GM12878 (cell line): ENCODE measurements around the gene SSBP2. TPM values are rescaled to one million over a fixed set of nuclear protein-coding genes. Genes with fewer than 3 reads are reported as not detected.

Source experiments
- ATAC-seq: fragments of 200-7000 bp; cut with Tn5 transposase; 3 replicates; pipeline ENCODE4 v1.9.1; 2020; ENCODE audit warnings: mild to moderate bottlenecking, moderate library complexity
- BruUV-seq: library from RNA; stranded (reverse); fragments of 400-500 nt; replicated peaks from 2 replicates; lab custom pipeline; 2021; lab: Mats Ljungman, UMichigan
- CTCF ChIA-PET: fragments of 300-600 bp; sonication (Branson Sonifier 250); formaldehyde crosslinking; extraction: SDS; loops from one replicate; lab custom pipeline; 2021; ENCODE audit warnings: inconsistent platforms; lab: Yijun Ruan, JAX
- POLR2A ChIA-PET: fragments of 350-600 bp; formaldehyde crosslinking; extraction: SDS; loops from one replicate; lab custom pipeline; 2021; ENCODE audit warnings: inconsistent platforms; lab: Charles Lee
- RAD21 ChIA-PET: fragments of 300-600 bp; sonication (Branson Sonifier 250); formaldehyde crosslinking; loops from one replicate; lab custom pipeline; 2023; ENCODE audit warnings: antibody characterized with exemption; ENCODE audit not compliant: unreplicated experiment; lab: Charles Lee
- SMC1A ChIA-PET: fragments of 300-600 bp; sonication (Branson Sonifier 250); formaldehyde crosslinking; loops from one replicate; lab custom pipeline; 2023; ENCODE audit not compliant: unreplicated experiment, uncharacterized antibody; lab: Charles Lee
- DNase-seq: peaks from one replicate; pipeline ENCODE4 v3.0.0-alpha.2; 2011; ENCODE audit warnings: low read depth, low spot score
- FAIRE-seq: peaks from 3 replicates; lab custom pipeline; 2011; peaks lifted over from hg19 to GRCh38; lab: Jason Lieb, UNC
- H2AFZ ChIP-seq: 2 replicates; pipeline ENCODE4 v1.6.0; 2011; ENCODE audit warnings: low read depth, low read length, control low read depth; ENCODE audit not compliant: control insufficient read depth
- H3K27ac ChIP-seq: 2 replicates; pipeline ENCODE4 v1.5.1; 2011; ENCODE audit warnings: control low read depth; ENCODE audit not compliant: control insufficient read depth, insufficient read depth
- H3K27me3 ChIP-seq, 2 experiments: replicated peaks in 1 of 2; 2 replicates each; pipeline versions ENCODE4 v1.6.0 to v1.6.1; 2011; ENCODE audit warnings: low read length in 1 of 2; ENCODE audit not compliant: control insufficient read depth in 2 of 2, insufficient read depth in 2 of 2
- H3K36me3 ChIP-seq, 2 experiments: 2 replicates each; pipeline ENCODE4 v1.5.1; 2011; ENCODE audit warnings: low read length in 1 of 2; ENCODE audit not compliant: control insufficient read depth in 2 of 2, insufficient read depth in 2 of 2
- H3K4me1 ChIP-seq: 2 replicates; pipeline ENCODE4 v1.6.1; 2011; ENCODE audit warnings: mild to moderate bottlenecking, low read length, moderate library complexity, mixed read lengths; ENCODE audit not compliant: control insufficient read depth, insufficient read depth
- H3K4me2 ChIP-seq: 2 replicates; pipeline ENCODE4 v1.6.0; 2011; ENCODE audit warnings: control low read depth; ENCODE audit not compliant: control insufficient read depth, insufficient read depth
- H3K4me3 ChIP-seq: fragments of 200-600 bp; sonication (generic); 2 replicates; pipeline ENCODE4 v1.5.1; 2016
- H3K79me2 ChIP-seq: 2 replicates; pipeline ENCODE4 v1.6.0; 2011; ENCODE audit warnings: low read length; ENCODE audit not compliant: control insufficient read depth, insufficient read depth
- H3K9ac ChIP-seq: 2 replicates; pipeline ENCODE4 v1.8.0; 2011; ENCODE audit warnings: low read length, control low read depth, mixed read lengths; ENCODE audit not compliant: control insufficient read depth, insufficient read depth
- H3K9me3 ChIP-seq: replicated peaks from 3 replicates; pipeline ENCODE4 v1.5.1; 2011; ENCODE audit warnings: mild to moderate bottlenecking, low read length; ENCODE audit not compliant: control insufficient read depth, insufficient read depth
- H4K20me1 ChIP-seq: 2 replicates; pipeline ENCODE4 v1.6.0; 2011; ENCODE audit not compliant: control insufficient read depth, insufficient read depth
- BCL3 ChIP-seq: IDR thresholded peaks from 2 replicates; pipeline ENCODE4 v1.6.1; 2011; ENCODE audit warnings: borderline replicate concordance, low read depth, mild to moderate bottlenecking, moderate library complexity, low read length; ENCODE audit not compliant: insufficient read depth, poor library complexity, severe bottlenecking
- CBX5 ChIP-seq: sonication (generic); IDR thresholded peaks from 2 replicates; pipeline ENCODE4 v1.6.1; 2016; ENCODE audit warnings: low read depth, moderate library complexity, mild to moderate bottlenecking, inconsistent platforms
- HDAC6 ChIP-seq: fragments of 200-600 bp; sonication (generic); IDR thresholded peaks from one replicate; pipeline ENCODE4 v1.8.0; 2017; ENCODE audit warnings: antibody characterized with exemption; ENCODE audit not compliant: unreplicated experiment
- MEF2B ChIP-seq: fragments of 450-650 bp; IDR thresholded peaks from 2 replicates; pipeline ENCODE4 v1.6.1; 2018; ENCODE audit warnings: mild to moderate bottlenecking, moderate library complexity; ENCODE audit not compliant: partially characterized antibody, poor library complexity, severe bottlenecking
- NR2C2 ChIP-seq: IDR thresholded peaks from 2 replicates; pipeline ENCODE4 v1.6.1; 2011; ENCODE audit warnings: borderline replicate concordance, low read depth; ENCODE audit not compliant: control insufficient read depth, insufficient read length
- PML ChIP-seq: IDR thresholded peaks from 2 replicates; pipeline ENCODE4 v1.6.1; 2012; ENCODE audit warnings: low read length, inconsistent platforms
- RCOR1 ChIP-seq: conservative IDR thresholded peaks from 2 replicates; pipeline ENCODE4 v1.6.1; 2012; ENCODE audit warnings: low read depth, low read length, improper control_type of control experiment
- SIN3A ChIP-seq: IDR thresholded peaks from 2 replicates; pipeline ENCODE4 v1.6.1; 2012; ENCODE audit warnings: low read depth, low read length, improper control_type of control experiment
- SRF ChIP-seq, 2 experiments: IDR thresholded peaks; 2 replicates each; pipeline ENCODE4 v1.6.1; 2011; ENCODE audit warnings: low read depth in 2 of 2, low read length in 2 of 2, mild to moderate bottlenecking in 1 of 2, moderate library complexity in 1 of 2
- USF1 ChIP-seq: IDR thresholded peaks from 2 replicates; pipeline ENCODE4 v1.6.1; 2011; ENCODE audit warnings: borderline replicate concordance, low read depth, mild to moderate bottlenecking, moderate library complexity, mixed read lengths, low read length; ENCODE audit not compliant: insufficient read depth; ENCODE audit errors: extremely low read length
- ZNF274 ChIP-seq: IDR thresholded peaks from one replicate; pipeline ENCODE4 v1.8.0; 2011; ENCODE audit not compliant: insufficient read length, insufficient read depth
- WGBS: methylation state at CpG from one replicate; pipeline ENCODE4 v1.1.6; 2016; ENCODE audit warnings: low lambda C conversion rate; ENCODE audit not compliant: insufficient replicate concordance, insufficient coverage; ENCODE audit errors: missing lambda C conversion rate; 5-methylcytosine and 5-hydroxymethylcytosine counted together
- in situ Hi-C: fragments of 300-500 bp; cut with MboI; formaldehyde crosslinking; loops from 9 replicates; pipeline ENCODE4 v1.14.3; 2018; ENCODE audit warnings: mixed read lengths
- intact Hi-C: fragments of 100-400 bp; cut with micrococcal nuclease; formaldehyde crosslinking; loops from one replicate; pipeline ENCODE4 v1.14.2; 2022; ENCODE audit not compliant: unreplicated experiment
- polyA plus RNA-seq, 11 experiments: library from polyadenylated mRNA; depleted of rRNA in 4 of 11; unstranded in 6 of 11; stranded (reverse) in 5 of 11; fragments of >200 nt; fragmentation: Nextera tagmentation in 4 of 11; fragmentation: Illumina TruSeq in 1 of 11; extraction: Ambion mirVana in 4 of 11; extraction: Trizol in 1 of 11; gene quantifications; 1 replicate in 1 of 11; 2 replicates in 10 of 11; pipeline versions ENCODE4 v1.2.1 to v1.2.3, GENCODE V29; 2011 to 2016; ENCODE audit warnings: inconsistent platforms in 2 of 11, missing spikeins in 2 of 11, low read depth in 1 of 11
- total RNA-seq, 4 experiments: library from RNA; depleted of rRNA in 3 of 4; stranded (reverse); fragments of >200 nt in 3 of 4; fragmentation: Illumina TruSeq in 1 of 4; extraction: Trizol in 1 of 4; gene quantifications; 2 replicates each; pipeline versions ENCODE4 v1.2.1 to v1.2.3, GENCODE V29; 2013 to 2021

The SSBP2 gene
- total and polyA plus RNA-seq, 10 of the 15 experiments (the other 5 are each of a cell fraction or from before 2014, with no cell fraction given), result 52.2 to 132 (median 110) TPM

- POLR2A ChIA-PET, result no interaction called here
Observed at GRCh38 chr5:81776258-81776657, 25.4 kb upstream of the SSBP2 start.

More at GRCh38 chr5:81776258-81776657, 25.4 kb upstream of the SSBP2 start:
- 55% methylated on average over 4 of the region's 4 CpGs for WGBS
- peaks cover 4% of the 10 kb centered on the region; the same call in 1 of the 2 replicates for H3K4me1 ChIP-seq
- no peak for FAIRE-seq
- TF ChIP-seq BCL3, result no peak
- TF ChIP-seq PML, result no peak
- no peak for TF ChIP-seq USF1
- no peak for TF ChIP-seq NR2C2
- no peak for TF ChIP-seq HDAC6
- TF ChIP-seq SIN3A, result no peak
- no peak for TF ChIP-seq SRF (IDR thresholded peaks at IDR 0.05; ENCODE audit: low read depth in 2 of 2, low read length in 2 of 2)
- TF ChIP-seq RCOR1, result no peak
- TF ChIP-seq CBX5, result no peak
- TF ChIP-seq MEF2B, result no peak
- TF ChIP-seq ZNF274, result no peak
- no peak for DNase-seq
- H3K9ac ChIP-seq, result no peak overlapping the region
- H3K79me2 ChIP-seq, result no peaks in the 10 kb centered on the region
- H3K27me3 ChIP-seq, result no peaks in the 10 kb centered on the region
- no peak overlapping the region for H3K27ac ChIP-seq
- no peaks in the 10 kb centered on the region for H3K9me3 ChIP-seq
- no peaks in the 10 kb centered on the region for H3K36me3 ChIP-seq
- in situ Hi-C loops (no loop called here), intact Hi-C loops (no loop called here)
- no peak overlapping the region for H2AFZ ChIP-seq
- SMC1A ChIA-PET, result interaction anchor here (0.7 to 1.5 kb wide), 3 partner anchors 13 to 390 kb away, joined by 3 to 5 read pairs (median 3); no protein-coding TSS in a partner anchor
- H4K20me1 ChIP-seq, result no peaks in the 10 kb centered on the region
- no peak for ATAC-seq
- CTCF ChIA-PET, result no interaction called here
- H3K4me3 ChIP-seq, result no peak overlapping the region
- H3K4me2 ChIP-seq, result no peak overlapping the region
- BruUV-seq, result no TSS peak
- RAD21 ChIA-PET, result interaction anchor here (1.0 kb wide), 1 partner anchor 22 kb away, joined by 3 read pairs; no protein-coding TSS in a partner anchor
